ENCODE measurements around the gene MYO16.

The MYO16 gene

DNA sequence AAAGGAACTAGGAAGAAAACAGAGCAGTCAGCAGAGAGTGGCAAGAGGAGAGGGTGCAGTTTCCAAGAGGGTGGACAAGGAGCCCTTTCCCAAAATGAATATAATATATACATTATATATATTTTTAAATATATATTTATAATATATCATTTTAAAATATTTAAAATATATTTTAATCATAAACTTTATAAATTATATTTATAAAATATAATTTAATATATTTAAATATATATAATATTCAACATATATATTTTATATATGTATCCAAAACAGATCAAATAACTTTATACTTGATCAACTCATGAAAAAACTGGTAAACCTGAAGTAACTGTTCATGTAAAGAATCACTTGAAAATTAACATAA is 328.6 kb downstream of the MYO16 start:
- no peaks in the 10 kb centered on the region for H3K36me3 ChIP-seq (ENCODE audit: control insufficient read depth in 1 of 2, insufficient read depth in 2 of 2, low read depth in 1 of 2, low read length in 2 of 2)
- no peaks in the 10 kb centered on the region for H3K79me1 ChIP-seq (replicated peaks; ENCODE audit: low read length, poor library complexity, severe bottlenecking)
- H3K4me1 ChIP-seq (ENCODE audit: control insufficient read depth, insufficient read depth, low read depth, low read length): peaks cover 2% of the 10 kb centered on the region
- no peak overlapping the region for H3K14ac ChIP-seq (ENCODE audit: low read length in 2 of 2)
- H3K27ac ChIP-seq (ENCODE audit: low read length, poor library complexity, severe bottlenecking): peak overlapping the region; percentile 87
- H2BK12ac ChIP-seq (ENCODE audit: low read length in 2 of 2): no peak overlapping the region
- H2AFZ ChIP-seq (ENCODE audit: low read depth, low read length): no peak overlapping the region
- no peak overlapping the region for H4K91ac ChIP-seq (ENCODE audit: low read length)
- H3K9ac ChIP-seq (ENCODE audit: low read length): peak overlapping the region; percentile 60
- no peak overlapping the region for H2BK120ac ChIP-seq (ENCODE audit: low read depth, low read length)
- no peak overlapping the region for H3K4me3 ChIP-seq (ENCODE audit: insufficient read depth in 1 of 2, low read depth in 1 of 2, low read length in 2 of 2)
- H3K23ac ChIP-seq (ENCODE audit: low read length in 2 of 2): no peak overlapping the region
- no peak overlapping the region for H2BK15ac ChIP-seq (ENCODE audit: low read depth, poor library complexity, severe bottlenecking)
- no peak overlapping the region for H2AK5ac ChIP-seq (ENCODE audit: low read length, severe bottlenecking)
- H2BK5ac ChIP-seq (ENCODE audit: low read depth, low read length, poor library complexity, severe bottlenecking): no peak overlapping the region
- no peaks in the 10 kb centered on the region for H3K9me3 ChIP-seq (ENCODE audit: control insufficient read depth, low read length)
- no peak for DNase-seq
- H3K4me2 ChIP-seq (ENCODE audit: low read length, poor library complexity, severe bottlenecking): peak overlapping the region; percentile 26
- no peaks in the 10 kb centered on the region for H3K27me3 ChIP-seq (ENCODE audit: control insufficient read depth in 1 of 2, insufficient read depth in 1 of 2, low read length in 2 of 2)
- H3K18ac ChIP-seq (ENCODE audit: low read depth in 1 of 2, low read length in 2 of 2): no peak overlapping the region
- no peak overlapping the region for H4K8ac ChIP-seq (ENCODE audit: low read length)
- H3K4ac ChIP-seq (ENCODE audit: low read depth in 1 of 2, low read length in 2 of 2): no peak overlapping the region

DNA sequence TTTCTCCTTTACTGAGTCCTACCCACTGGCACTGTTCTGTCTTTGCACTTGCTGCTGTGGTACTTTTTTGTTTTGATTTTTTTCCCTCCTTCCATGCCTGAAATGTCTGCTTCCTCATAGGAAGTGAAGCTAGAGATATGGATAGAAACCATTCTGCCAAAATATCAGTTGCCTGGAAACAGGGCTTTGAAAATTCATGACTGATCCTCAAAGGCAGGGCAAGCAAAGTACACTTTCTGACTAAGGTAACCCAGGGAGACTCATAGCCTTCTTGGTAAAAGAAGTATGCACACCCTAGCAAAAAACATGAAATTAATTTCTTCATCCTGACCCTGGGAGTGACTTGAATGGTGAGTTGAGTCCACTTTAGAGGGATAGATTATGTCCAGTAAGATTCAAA is 329.8 kb downstream of the MYO16 start:
- Histone ChIP-seq H2AK5ac (ENCODE audit: low read length, severe bottlenecking) (peak overlapping the region; percentile 9), H3K18ac (ENCODE audit: low read depth in 1 of 2, low read length in 2 of 2) (no peak overlapping the region), H3K23ac (ENCODE audit: low read length in 2 of 2) (no peak overlapping the region), H2BK12ac (ENCODE audit: low read length in 2 of 2) (no peak overlapping the region), H3K4me1 (ENCODE audit: control insufficient read depth, insufficient read depth, low read depth, low read length) (peaks cover 4% of the 10 kb centered on the region), H3K27ac (ENCODE audit: low read length, poor library complexity, severe bottlenecking) (no peak overlapping the region), H3K9me3 (ENCODE audit: control insufficient read depth, low read length) (no peaks in the 10 kb centered on the region), H4K8ac (ENCODE audit: low read length) (no peak overlapping the region), H3K36me3 (ENCODE audit: control insufficient read depth in 1 of 2, insufficient read depth in 2 of 2, low read depth in 1 of 2, low read length in 2 of 2) (no peaks in the 10 kb centered on the region), H4K91ac (ENCODE audit: low read length) (no peak overlapping the region), H3K27me3 (ENCODE audit: control insufficient read depth in 1 of 2, insufficient read depth in 1 of 2, low read length in 2 of 2) (no peaks in the 10 kb centered on the region), H2AFZ (ENCODE audit: low read depth, low read length) (no peak overlapping the region), H3K79me1 (replicated peaks; ENCODE audit: low read length, poor library complexity, severe bottlenecking) (no peaks in the 10 kb centered on the region), H3K4ac (ENCODE audit: low read depth in 1 of 2, low read length in 2 of 2) (no peak overlapping the region), H2BK15ac (ENCODE audit: low read depth, poor library complexity, severe bottlenecking) (no peak overlapping the region), H3K14ac (ENCODE audit: low read length in 2 of 2) (no peak overlapping the region), H3K4me2 (ENCODE audit: low read length, poor library complexity, severe bottlenecking) (no peak overlapping the region), H3K4me3 (ENCODE audit: insufficient read depth in 1 of 2, low read depth in 1 of 2, low read length in 2 of 2) (no peak overlapping the region), H3K9ac (ENCODE audit: low read length) (peak overlapping the region; percentile 54), H2BK5ac (ENCODE audit: low read depth, low read length, poor library complexity, severe bottlenecking) (no peak overlapping the region), H2BK120ac (ENCODE audit: low read depth, low read length) (no peak overlapping the region)
- no peak for DNase-seq

DNA sequence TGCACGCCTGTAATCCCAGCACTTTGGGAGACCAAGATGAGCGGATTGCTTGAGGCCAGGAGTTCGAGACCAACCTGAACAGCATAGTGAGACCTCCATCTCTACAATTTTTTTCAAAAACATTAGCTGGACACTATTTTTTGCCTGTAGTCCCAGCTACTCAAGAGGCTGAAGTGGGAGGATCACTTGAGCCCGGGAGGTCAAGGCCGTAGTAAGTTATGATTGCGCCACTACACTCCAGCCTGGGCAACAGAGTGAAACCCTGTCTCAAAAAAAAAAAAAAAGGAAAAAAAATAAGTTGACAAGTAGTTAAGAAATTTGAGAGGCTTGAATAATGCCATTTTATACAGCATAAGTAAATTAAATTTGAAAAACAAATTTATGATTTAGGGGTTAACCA is 330.6 kb downstream of the MYO16 start:
- Histone ChIP-seq H3K79me1 (replicated peaks; ENCODE audit: low read length, poor library complexity, severe bottlenecking) (no peaks in the 10 kb centered on the region), H3K27me3 (ENCODE audit: control insufficient read depth in 1 of 2, insufficient read depth in 1 of 2, low read length in 2 of 2) (no peaks in the 10 kb centered on the region), H3K4me2 (ENCODE audit: low read length, poor library complexity, severe bottlenecking) (no peak overlapping the region), H2AK5ac (ENCODE audit: low read length, severe bottlenecking) (no peak overlapping the region), H2BK5ac (ENCODE audit: low read depth, low read length, poor library complexity, severe bottlenecking) (no peak overlapping the region), H3K14ac (ENCODE audit: low read length in 2 of 2) (no peak overlapping the region), H2AFZ (ENCODE audit: low read depth, low read length) (no peak overlapping the region), H2BK12ac (ENCODE audit: low read length in 2 of 2) (no peak overlapping the region), H3K23ac (ENCODE audit: low read length in 2 of 2) (no peak overlapping the region), H4K8ac (ENCODE audit: low read length) (no peak overlapping the region), H2BK120ac (ENCODE audit: low read depth, low read length) (no peak overlapping the region), H3K36me3 (ENCODE audit: control insufficient read depth in 1 of 2, insufficient read depth in 2 of 2, low read depth in 1 of 2, low read length in 2 of 2) (no peaks in the 10 kb centered on the region), H3K9ac (ENCODE audit: low read length) (peak overlapping the region; percentile 54), H3K18ac (ENCODE audit: low read depth in 1 of 2, low read length in 2 of 2) (no peak overlapping the region), H3K4me3 (ENCODE audit: insufficient read depth in 1 of 2, low read depth in 1 of 2, low read length in 2 of 2) (no peak overlapping the region), H4K91ac (ENCODE audit: low read length) (no peak overlapping the region), H3K27ac (ENCODE audit: low read length, poor library complexity, severe bottlenecking) (no peak overlapping the region), H3K4ac (ENCODE audit: low read depth in 1 of 2, low read length in 2 of 2) (no peak overlapping the region), H3K4me1 (ENCODE audit: control insufficient read depth, insufficient read depth, low read depth, low read length) (peaks cover 4% of the 10 kb centered on the region), H3K9me3 (ENCODE audit: control insufficient read depth, low read length) (no peaks in the 10 kb centered on the region), H2BK15ac (ENCODE audit: low read depth, poor library complexity, severe bottlenecking) (no peak overlapping the region)
- no peak for DNase-seq
- 91% methylated on average over 6 of the region's 6 CpGs for WGBS

DNA sequence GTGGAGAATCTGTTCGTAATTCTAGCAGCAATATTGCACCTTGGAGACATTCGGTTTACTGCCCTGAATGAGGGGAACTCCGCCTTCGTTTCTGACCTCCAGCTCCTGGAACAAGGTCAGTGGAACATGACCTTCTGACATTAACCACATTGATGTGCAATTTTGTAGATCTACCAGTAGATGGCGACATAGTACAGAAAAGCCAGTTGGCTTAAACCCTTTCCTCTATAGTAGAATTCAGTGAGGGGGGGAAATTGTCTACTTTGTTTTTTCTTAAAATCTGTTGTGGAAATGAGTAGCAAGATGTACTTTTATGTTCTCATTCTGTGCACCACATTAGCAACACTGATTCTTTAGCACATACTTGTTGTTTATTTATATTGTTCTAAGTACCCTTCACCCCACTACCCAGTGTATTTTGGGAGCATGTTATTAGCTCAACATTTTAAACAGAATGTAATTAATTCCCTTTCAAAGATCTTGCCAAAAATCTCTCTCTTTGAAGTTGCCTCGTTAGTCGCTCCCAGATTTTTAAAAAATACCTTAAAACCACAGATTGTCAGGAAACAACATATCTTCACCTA is 332.2 kb downstream of the MYO16 start:
- Histone ChIP-seq H3K36me3 (ENCODE audit: control insufficient read depth in 1 of 2, insufficient read depth in 2 of 2, low read depth in 1 of 2, low read length in 2 of 2) (no peaks in the 10 kb centered on the region), H2BK12ac (ENCODE audit: low read length in 2 of 2) (no peak overlapping the region), H4K8ac (ENCODE audit: low read length) (no peak overlapping the region), H3K4me3 (ENCODE audit: insufficient read depth in 1 of 2, low read depth in 1 of 2, low read length in 2 of 2) (no peak overlapping the region), H3K23ac (ENCODE audit: low read length in 2 of 2) (no peak overlapping the region), H2BK120ac (ENCODE audit: low read depth, low read length) (no peak overlapping the region), H2BK5ac (ENCODE audit: low read depth, low read length, poor library complexity, severe bottlenecking) (no peak overlapping the region), H3K14ac (ENCODE audit: low read length in 2 of 2) (no peak overlapping the region), H2AK5ac (ENCODE audit: low read length, severe bottlenecking) (no peak overlapping the region), H3K9ac (ENCODE audit: low read length) (no peak overlapping the region), H3K79me1 (replicated peaks; ENCODE audit: low read length, poor library complexity, severe bottlenecking) (no peaks in the 10 kb centered on the region), H3K4ac (ENCODE audit: low read depth in 1 of 2, low read length in 2 of 2) (no peak overlapping the region), H4K91ac (ENCODE audit: low read length) (no peak overlapping the region), H3K4me2 (ENCODE audit: low read length, poor library complexity, severe bottlenecking) (no peak overlapping the region), H3K27ac (ENCODE audit: low read length, poor library complexity, severe bottlenecking) (no peak overlapping the region), H3K18ac (ENCODE audit: low read depth in 1 of 2, low read length in 2 of 2) (no peak overlapping the region), H2BK15ac (ENCODE audit: low read depth, poor library complexity, severe bottlenecking) (no peak overlapping the region), H3K27me3 (ENCODE audit: control insufficient read depth in 1 of 2, insufficient read depth in 1 of 2, low read length in 2 of 2) (no peaks in the 10 kb centered on the region), H3K9me3 (ENCODE audit: control insufficient read depth, low read length) (no peaks in the 10 kb centered on the region), H3K4me1 (ENCODE audit: control insufficient read depth, insufficient read depth, low read depth, low read length) (peaks cover 4% of the 10 kb centered on the region), H2AFZ (ENCODE audit: low read depth, low read length) (no peak overlapping the region)
- DNase-seq: peak; percentile 71
- WGBS: 11% methylated on average over 6 of the region's 7 CpGs
